GF-D8 (cell line): Measurements from ENCODE around the gene ABCB10.

Experiments used
- DNase-seq: peaks from one replicate; lab custom pipeline; 2025; lab: John Stamatoyannopoulos, UW

ABCB10 gene

DNA sequence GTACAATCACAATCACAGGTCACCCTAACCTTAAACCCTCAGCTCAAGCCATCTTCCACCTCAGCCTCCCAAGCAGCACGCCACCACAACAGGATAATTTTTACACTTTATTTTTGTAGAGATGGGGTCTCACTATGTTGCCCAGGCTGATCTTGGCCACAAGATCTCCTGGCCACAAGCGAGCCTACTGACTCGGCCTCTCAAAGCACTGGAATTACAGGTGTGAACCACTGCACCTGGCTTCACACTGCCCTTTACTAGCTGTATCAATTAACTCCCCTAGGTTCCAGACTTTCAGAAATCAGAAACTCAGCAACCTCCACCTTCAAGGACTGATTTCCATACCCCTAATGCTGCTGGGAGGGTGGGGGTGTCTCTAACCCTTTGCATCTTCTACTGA is 87.3 kb downstream of the ABCB10 start:
- no peak for DNase-seq

- DNase-seq = no peak
These were observed 88.0 kb downstream of the ABCB10 start for GRCh38 chr1:229470406-229471043.

- DNase-seq = no peak
These were observed 91.6 kb downstream of the ABCB10 start for GRCh38 chr1:229466887-229467286.
